ENCODE data around the gene CDH12.
"Not testable (repeated sequence)": the region's sequence is repeated elsewhere in the genome, so short reads cannot be mapped to it uniquely, and the experiment has no call there.

The CDH12 gene

GRCh38 chr5:22460189-22460588 lies 393.0 kb downstream of the CDH12 start:
- no peak for DNase-seq (ENCODE audit: low read depth in 2 of 2)

GRCh38 chr5:22432905-22433304 lies 420.2 kb downstream of the CDH12 start:
- no peak for DNase-seq (ENCODE audit: low read depth in 2 of 2)

- no peak for DNase-seq (ENCODE audit: low read depth in 2 of 2)
Measured at GRCh38 chr5:22431840-22432239, 421.3 kb downstream of the CDH12 start.

- no peak for DNase-seq (ENCODE audit: low read depth in 2 of 2)
Measured at GRCh38 chr5:22431406-22431805, 421.7 kb downstream of the CDH12 start.

GRCh38 chr5:22411554-22412349 lies 441.4 kb downstream of the CDH12 start:
- no peak for DNase-seq (ENCODE audit: low read depth in 2 of 2)

GRCh38 chr5:22391956-22392355 lies 461.2 kb downstream of the CDH12 start:
- no peak for DNase-seq (ENCODE audit: low read depth in 2 of 2)

- DNase-seq (ENCODE audit: low read depth in 2 of 2): no peak
Measured at GRCh38 chr5:22390888-22391287, 462.3 kb downstream of the CDH12 start.

GRCh38 chr5:22372826-22373660 lies 480.1 kb downstream of the CDH12 start:
- DNase-seq (ENCODE audit: low read depth in 2 of 2): no peak

- DNase-seq (ENCODE audit: low read depth in 2 of 2): no peak
Measured at GRCh38 chr5:22372376-22372775, 480.8 kb downstream of the CDH12 start.

GRCh38 chr5:22354956-22355355 lies 498.2 kb downstream of the CDH12 start:
- DNase-seq (ENCODE audit: low read depth in 2 of 2): no peak

GRCh38 chr5:22352493-22352892 lies 500.7 kb downstream of the CDH12 start:
- no peak for DNase-seq (ENCODE audit: low read depth in 2 of 2)

- no peak for DNase-seq (ENCODE audit: low read depth in 2 of 2)
Measured at GRCh38 chr5:22351178-22351577, 502.0 kb downstream of the CDH12 start.

GRCh38 chr5:22348027-22348426 lies 505.1 kb downstream of the CDH12 start:
- DNase-seq (ENCODE audit: low read depth in 2 of 2): no peak

GRCh38 chr5:22344000-22344399 lies 509.1 kb downstream of the CDH12 start:
- DNase-seq (ENCODE audit: low read depth in 2 of 2): no peak

GRCh38 chr5:22341406-22341805 lies 511.7 kb downstream of the CDH12 start:
- no peak for DNase-seq (ENCODE audit: low read depth in 2 of 2)

GRCh38 chr5:22332949-22333348 lies 520.2 kb downstream of the CDH12 start:
- DNase-seq (ENCODE audit: low read depth in 2 of 2): not testable (repeated sequence)

- no peak for DNase-seq (ENCODE audit: low read depth in 2 of 2)
Measured at GRCh38 chr5:22329683-22330082, 523.5 kb downstream of the CDH12 start.

- no peak for DNase-seq (ENCODE audit: low read depth in 2 of 2)
Measured at GRCh38 chr5:22319798-22320197, 533.3 kb downstream of the CDH12 start.

GRCh38 chr5:22316294-22316693 lies 536.9 kb downstream of the CDH12 start:
- DNase-seq (ENCODE audit: low read depth in 2 of 2): no peak

GRCh38 chr5:22315052-22315451 lies 538.1 kb downstream of the CDH12 start:
- DNase-seq (ENCODE audit: low read depth in 2 of 2): not testable (repeated sequence)

GRCh38 chr5:22314548-22314947 lies 538.6 kb downstream of the CDH12 start:
- DNase-seq (ENCODE audit: low read depth in 2 of 2): no peak

GRCh38 chr5:22306011-22306410 lies 547.1 kb downstream of the CDH12 start:
- no peak for DNase-seq (ENCODE audit: low read depth in 2 of 2)

- no peak for DNase-seq (ENCODE audit: low read depth in 2 of 2)
Measured at GRCh38 chr5:22295832-22296231, 557.3 kb downstream of the CDH12 start.

Data from activated CD4-positive, alpha-beta T cell treated with anti-CD3 and anti-CD28 coated beads for 24 hours (primary cell).